Left lung (tissue), 10 donors: ENCODE results near the gene ZNF655. TPM values are rescaled to one million over a fixed set of nuclear protein-coding genes. Genes with fewer than 3 reads are reported as not detected.

Experiments
- ATAC-seq: fragments of 200-7000 bp; cut with Tn5 transposase; one replicate; pipeline ENCODE4 v1.9.1; 2020; ENCODE audit warnings: moderate library complexity
- DNase-seq, 4 donors: peaks; one replicate each; pipeline ENCODE4 v3.0.0-alpha.2; 2013 to 2020
- H3K27ac ChIP-seq, 2 donors: fragments of 200-600 bp; sonication (generic) in 1 of 2; one replicate each; pipeline versions ENCODE4 v1.5.0 to v1.8.0; 2020 to 2021
- H3K27me3 ChIP-seq, 2 donors: fragments of 200-600 bp; sonication (generic) in 1 of 2; one replicate each; pipeline versions ENCODE4 v1.5.0 to v1.8.0; 2020 to 2021
- H3K36me3 ChIP-seq, 2 donors: fragments of 200-600 bp; sonication (generic) in 1 of 2; one replicate each; pipeline versions ENCODE4 v1.5.0 to v1.8.0; 2020 to 2021
- H3K4me1 ChIP-seq, 2 donors: fragments of 200-600 bp; one replicate each; pipeline ENCODE4 v1.8.0; 2021
- H3K4me3 ChIP-seq, 2 donors: fragments of 200-600 bp; sonication (generic) in 1 of 2; one replicate each; pipeline versions ENCODE4 v1.5.0 to v1.8.0; 2020 to 2021; ENCODE audit warnings: mild to moderate bottlenecking in 1 of 2
- H3K9me3 ChIP-seq, 2 donors: fragments of 200-600 bp; sonication (generic) in 1 of 2; one replicate each; pipeline versions ENCODE4 v1.5.0 to v1.8.0; 2020 to 2021
- intact Hi-C, 2 donors: fragments of 100-400 bp; cut with DNase I; formaldehyde crosslinking; loops; one replicate each; pipeline versions ENCODE4 v1.11.2 to v1.14.2; 2022
- polyA plus RNA-seq, 6 donors: library from polyadenylated mRNA; unstranded; fragments of 120-200 nt; gene quantifications; one replicate each; pipeline ENCODE4 v1.2.1, GENCODE V29; 2013; ENCODE audit not compliant: insufficient read length in 6 of 6
- total RNA-seq, 2 donors: library from RNA; stranded (reverse); fragmentation: NEBNext Ultra II Directional; extraction: Animal tissue kit (Norgen Biotek cat#: 25700); gene quantifications; one replicate each; pipeline ENCODE4 v1.2.1, GENCODE V29; 2021
- TF ChIP-seq, protein P1 (sequence below), 2 donors: fragments of 200-600 bp; sonication (generic) in 1 of 2; IDR thresholded peaks; one replicate each; pipeline versions ENCODE4 v1.5.0 to v1.8.0; 2021; ENCODE audit warnings: antibody characterized with exemption in 2 of 2
- donor health status: DM: no; HTN: yes; CAD: no.
- donor health status: DM: no; HTN: no; CAD: no.

The ZNF655 gene
- total and polyA plus RNA-seq, 8 donors = 56.0 to 107 (median 95.0) TPM

DNA sequence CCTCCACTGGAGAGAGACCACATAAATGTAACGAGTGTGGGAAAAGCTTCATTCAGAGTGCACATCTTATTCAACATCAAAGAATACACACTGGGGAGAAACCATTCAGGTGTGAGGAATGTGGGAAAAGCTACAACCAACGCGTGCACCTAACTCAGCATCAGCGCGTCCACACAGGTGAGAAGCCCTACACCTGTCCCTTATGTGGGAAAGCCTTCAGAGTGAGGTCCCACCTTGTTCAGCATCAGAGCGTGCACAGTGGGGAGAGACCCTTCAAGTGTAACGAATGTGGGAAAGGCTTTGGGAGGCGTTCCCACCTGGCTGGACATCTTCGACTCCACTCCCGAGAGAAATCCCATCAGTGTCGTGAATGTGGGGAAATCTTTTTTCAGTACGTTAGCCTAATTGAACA is 27.1 kb upstream of the ZNF655 start:
- H3K27me3 ChIP-seq = no peaks in the 10 kb centered on the region
- peaks cover 12 to 73% of the 10 kb centered on the region in 2 donors for H3K9me3 ChIP-seq
- peaks cover 9 to 78% of the 10 kb centered on the region in 2 donors for H3K36me3 ChIP-seq
- ATAC-seq = no peak
- no peak overlapping the region for H3K27ac ChIP-seq
- TF ChIP-seq, protein P1, sequence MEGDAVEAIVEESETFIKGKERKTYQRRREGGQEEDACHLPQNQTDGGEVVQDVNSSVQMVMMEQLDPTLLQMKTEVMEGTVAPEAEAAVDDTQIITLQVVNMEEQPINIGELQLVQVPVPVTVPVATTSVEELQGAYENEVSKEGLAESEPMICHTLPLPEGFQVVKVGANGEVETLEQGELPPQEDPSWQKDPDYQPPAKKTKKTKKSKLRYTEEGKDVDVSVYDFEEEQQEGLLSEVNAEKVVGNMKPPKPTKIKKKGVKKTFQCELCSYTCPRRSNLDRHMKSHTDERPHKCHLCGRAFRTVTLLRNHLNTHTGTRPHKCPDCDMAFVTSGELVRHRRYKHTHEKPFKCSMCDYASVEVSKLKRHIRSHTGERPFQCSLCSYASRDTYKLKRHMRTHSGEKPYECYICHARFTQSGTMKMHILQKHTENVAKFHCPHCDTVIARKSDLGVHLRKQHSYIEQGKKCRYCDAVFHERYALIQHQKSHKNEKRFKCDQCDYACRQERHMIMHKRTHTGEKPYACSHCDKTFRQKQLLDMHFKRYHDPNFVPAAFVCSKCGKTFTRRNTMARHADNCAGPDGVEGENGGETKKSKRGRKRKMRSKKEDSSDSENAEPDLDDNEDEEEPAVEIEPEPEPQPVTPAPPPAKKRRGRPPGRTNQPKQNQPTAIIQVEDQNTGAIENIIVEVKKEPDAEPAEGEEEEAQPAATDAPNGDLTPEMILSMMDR (IDR thresholded peaks at IDR 0.05) = no peak
- no peak for DNase-seq
- no peak overlapping the region for H3K4me3 ChIP-seq
- intact Hi-C loops = no loop called here
- no peaks in the 10 kb centered on the region for H3K4me1 ChIP-seq

DNA sequence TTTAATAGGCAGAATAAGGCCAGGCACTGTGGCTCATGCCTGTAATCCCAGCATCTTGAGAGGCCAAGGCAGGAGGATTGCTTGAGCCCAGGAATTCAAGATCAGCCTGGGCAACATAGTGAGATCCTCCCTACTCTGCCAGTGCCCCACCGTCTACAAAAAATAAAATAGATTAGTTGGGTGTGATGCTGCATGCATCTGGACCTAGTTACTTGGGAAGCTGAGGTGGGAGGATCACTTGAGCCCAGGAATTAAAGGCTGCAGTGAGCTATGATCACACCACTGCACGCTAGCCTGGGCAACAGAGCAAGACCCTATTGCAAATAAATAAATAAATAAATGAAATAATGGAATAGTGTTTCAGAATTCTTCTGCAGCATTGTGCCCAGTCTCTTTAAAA is 22.8 kb upstream of the ZNF655 start:
- Histone ChIP-seq H3K4me1 (no peaks in the 10 kb centered on the region), H3K4me3 (no peak overlapping the region), H3K27ac (no peak overlapping the region), H3K36me3 (peaks cover 9 to 35% of the 10 kb centered on the region in 2 donors), H3K9me3 (peaks cover 6 to 79% of the 10 kb centered on the region in 2 donors), H3K27me3 (no peaks in the 10 kb centered on the region)
- intact Hi-C loops = no loop called here
- ATAC-seq (no peak), DNase-seq (no peak)
- TF ChIP-seq, protein P1 (IDR thresholded peaks at IDR 0.05) = no peak

DNA sequence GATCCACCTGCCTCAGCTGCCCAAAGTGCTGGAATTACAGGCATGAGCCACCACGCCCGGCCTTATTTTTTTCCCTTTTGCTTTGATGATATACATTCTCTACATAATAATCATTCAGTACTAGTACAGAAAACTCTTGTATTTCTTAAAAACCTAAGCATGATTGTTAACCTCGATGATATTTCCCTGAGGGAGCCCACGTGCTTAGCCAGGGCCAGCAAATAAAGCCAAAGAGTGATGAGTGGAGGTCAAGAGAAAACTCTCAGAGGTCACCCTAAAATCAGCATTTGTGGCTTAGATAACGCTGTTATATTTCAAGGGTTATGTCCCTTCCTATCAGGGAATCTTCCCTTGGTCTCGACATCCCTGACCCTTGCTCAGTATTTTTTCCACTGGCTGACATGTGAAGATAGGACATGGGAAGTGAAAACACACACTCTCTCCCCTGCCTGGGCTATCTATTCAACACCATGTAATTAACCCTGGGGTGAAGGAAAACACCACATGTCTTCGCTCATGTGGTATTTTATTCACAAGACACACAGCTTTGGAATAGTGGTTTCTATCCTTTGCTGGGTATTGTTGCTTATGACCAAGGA is 19.1 kb upstream of the ZNF655 start:
- Histone ChIP-seq H3K27me3 (no peaks in the 10 kb centered on the region), H3K4me3 (no peak overlapping the region), H3K36me3 (no peaks in the 10 kb centered on the region), H3K27ac (no peak overlapping the region), H3K4me1 (no peaks in the 10 kb centered on the region), H3K9me3 (peaks cover 0 to 76% of the 10 kb centered on the region in 2 donors)
- ATAC-seq = no peak
- intact Hi-C loops = no loop called here
- TF ChIP-seq, protein P1 (IDR thresholded peaks at IDR 0.05) = no peak
- DNase-seq = no peak

DNA sequence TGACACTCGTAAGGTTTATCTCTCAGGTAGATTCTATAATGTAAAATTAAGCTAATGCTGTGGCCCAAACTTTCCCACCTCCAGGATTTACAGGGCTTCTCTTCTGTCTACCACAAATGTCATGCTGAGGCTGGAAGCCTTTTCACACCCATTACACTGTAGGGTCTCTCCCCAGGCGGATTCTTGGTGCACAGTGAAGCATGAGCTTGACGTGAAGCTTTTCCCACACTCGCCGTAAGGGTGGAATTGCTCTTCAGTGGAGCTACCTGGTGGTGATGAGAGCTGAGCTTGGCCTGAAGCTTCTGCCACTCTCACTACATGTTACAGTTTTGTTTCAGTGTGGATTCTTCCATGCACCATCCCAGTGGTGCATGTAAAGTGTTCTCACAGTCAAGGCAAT is 17.9 kb upstream of the ZNF655 start:
- Histone ChIP-seq H3K36me3 (no peaks in the 10 kb centered on the region), H3K27ac (no peak overlapping the region), H3K4me1 (no peaks in the 10 kb centered on the region), H3K9me3 (peaks cover 0 to 65% of the 10 kb centered on the region in 2 donors), H3K27me3 (no peaks in the 10 kb centered on the region), H3K4me3 (no peak overlapping the region)
- ATAC-seq (no peak), DNase-seq (no peak)
- TF ChIP-seq, protein P1 (IDR thresholded peaks at IDR 0.05) = no peak
- intact Hi-C loops = no loop called here

DNA sequence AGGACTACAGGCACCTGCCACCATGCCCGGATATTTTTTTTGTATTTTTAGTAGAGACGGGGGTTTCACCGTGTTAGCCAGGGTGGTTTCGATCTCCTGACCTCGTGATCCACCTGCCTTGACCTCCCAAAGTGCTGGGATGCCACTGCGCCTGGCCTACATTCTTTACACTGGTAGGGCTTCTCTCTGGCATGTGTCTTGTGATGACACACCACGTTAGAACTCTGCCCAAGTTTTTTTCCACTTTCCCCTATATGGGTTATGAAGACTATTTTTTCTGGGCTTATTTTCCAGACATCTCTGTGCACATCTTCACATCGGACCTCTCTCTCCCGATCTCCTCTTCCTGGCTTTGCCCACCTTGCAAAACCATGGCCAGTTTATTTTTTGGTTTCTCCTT is 17.2 kb upstream of the ZNF655 start:
- no peak for ATAC-seq
- Histone ChIP-seq H3K4me1 (no peaks in the 10 kb centered on the region), H3K27ac (no peak overlapping the region), H3K36me3 (peaks cover 0 to 5% of the 10 kb centered on the region in 2 donors), H3K4me3 (no peak overlapping the region), H3K27me3 (no peaks in the 10 kb centered on the region), H3K9me3 (peaks cover 0 to 65% of the 10 kb centered on the region in 2 donors)
- DNase-seq = no peak
- TF ChIP-seq, protein P1 (IDR thresholded peaks at IDR 0.05) = no peak
- intact Hi-C loops = no loop called here
